H1 (cell line): ENCODE data around the gene XK. TPM values are rescaled to one million over a fixed set of nuclear protein-coding genes. Genes with fewer than 3 reads are reported as not detected.

ENCODE experiments used
- CTCF ChIA-PET: fragments of 300-600 bp; sonication (Branson Sonifier 250); formaldehyde crosslinking; loops from one replicate; lab custom pipeline; 2021; ENCODE audit not compliant: partially characterized antibody; lab: Charles Lee
- POLR2A ChIA-PET: fragments of 300-600 bp; sonication (Branson Sonifier 250); formaldehyde crosslinking; loops from one replicate; lab custom pipeline; 2021; ENCODE audit warnings: inconsistent platforms; ENCODE audit not compliant: partially characterized antibody; lab: Charles Lee
- DNase-seq, 2 experiments: peaks; one replicate each; pipeline versions ENCODE4 v3.0.0 to v3.0.0-alpha.2; 2010 to 2022; ENCODE audit warnings: low spot score in 2 of 2, low read depth in 1 of 2, mixed read lengths in 1 of 2
- FAIRE-seq: peaks from 2 replicates; lab custom pipeline; 2011; peaks lifted over from hg19 to GRCh38; lab: Jason Lieb, UNC
- H2AFZ ChIP-seq: 2 replicates; pipeline ENCODE4 v1.8.1; 2012; ENCODE audit warnings: low read length, inconsistent platforms
- H2AK5ac ChIP-seq: 2 replicates; pipeline ENCODE4 v1.6.1; 2013; ENCODE audit warnings: low read depth, low read length
- H2BK120ac ChIP-seq: replicated peaks from 2 replicates; pipeline ENCODE3; 2013; ENCODE audit warnings: low read depth, low read length, inconsistent platforms
- H2BK12ac ChIP-seq: 2 replicates; pipeline ENCODE4 v1.6.1; 2013; ENCODE audit warnings: low read depth, low read length
- H2BK15ac ChIP-seq: 2 replicates; pipeline ENCODE4 v1.6.1; 2013; ENCODE audit warnings: low read length
- H2BK20ac ChIP-seq: 2 replicates; pipeline ENCODE4 v1.6.1; 2013; ENCODE audit warnings: low read length
- H2BK5ac ChIP-seq: 2 replicates; pipeline ENCODE4 v1.6.1; 2013; ENCODE audit warnings: low read depth, low read length
- H3K14ac ChIP-seq: 2 replicates; pipeline ENCODE4 v1.6.1; 2013; ENCODE audit warnings: inconsistent platforms; ENCODE audit not compliant: insufficient read length
- H3K18ac ChIP-seq: 2 replicates; pipeline ENCODE4 v1.6.1; 2013; ENCODE audit warnings: low read length; ENCODE audit errors: extremely low read depth
- H3K23ac ChIP-seq: 2 replicates; pipeline ENCODE4 v1.6.1; 2013; ENCODE audit warnings: inconsistent platforms; ENCODE audit not compliant: insufficient read length
- H3K23me2 ChIP-seq: 2 replicates; pipeline ENCODE4 v1.6.1; 2013; ENCODE audit warnings: low read depth, low read length
- H3K27ac ChIP-seq: 2 replicates; pipeline ENCODE4 v1.6.1; 2011; ENCODE audit warnings: low read depth, low read length, inconsistent platforms
- H3K27me3 ChIP-seq, 4 experiments: replicated peaks in 1 of 4; 1 replicate in 1 of 4; 2 replicates in 3 of 4; pipeline versions ENCODE4 v1.6.1 to v1.8.1; 2011 to 2013; ENCODE audit warnings: low read length in 3 of 4, mild to moderate bottlenecking in 3 of 4, inconsistent platforms in 2 of 4, mixed read lengths in 2 of 4, moderate library complexity in 1 of 4; ENCODE audit not compliant: control insufficient read depth in 3 of 4, insufficient read depth in 3 of 4; ENCODE audit errors: extremely low read depth in 1 of 4
- H3K36me3 ChIP-seq, 4 experiments: 2 replicates each; pipeline versions ENCODE4 v1.6.1 to v1.8.1; 2011 to 2013; ENCODE audit warnings: mild to moderate bottlenecking in 4 of 4, low read length in 3 of 4, moderate library complexity in 2 of 4, control low read depth in 1 of 4, inconsistent platforms in 1 of 4; ENCODE audit not compliant: insufficient read depth in 4 of 4, control insufficient read depth in 2 of 4
- H3K4ac ChIP-seq: replicated peaks from 2 replicates; pipeline ENCODE3; 2013; ENCODE audit warnings: low read length, low read depth, mixed read lengths, inconsistent platforms; ENCODE audit not compliant: insufficient read length
- H3K4me1 ChIP-seq, 4 experiments: replicated peaks in 1 of 4; 1 replicate in 1 of 4; 2 replicates in 3 of 4; pipeline versions ENCODE4 v1.6.1 to v1.8.1; 2011 to 2013; ENCODE audit warnings: low read length in 3 of 4, inconsistent platforms in 2 of 4, mixed read lengths in 1 of 4; ENCODE audit not compliant: insufficient read depth in 4 of 4, control insufficient read depth in 3 of 4
- H3K4me2 ChIP-seq, 2 experiments: 2 replicates each; pipeline versions ENCODE4 v1.6.1 to v1.8.1; 2011 to 2013; ENCODE audit warnings: low read depth in 2 of 2, low read length in 2 of 2, control low read depth in 1 of 2, inconsistent platforms in 1 of 2, mild to moderate bottlenecking in 1 of 2; ENCODE audit not compliant: insufficient read depth in 1 of 2
- H3K4me3 ChIP-seq, 4 experiments: fragments of 200-600, 300-600 bp in 1 of 4; sonication (generic), shearing (Covaris generic), sonication (Bioruptor Twin) in 1 of 4; 2 replicates each; pipeline versions ENCODE4 v1.5.1 to v1.8.1; 2011 to 2016; ENCODE audit warnings: low read length in 4 of 4, low read depth in 3 of 4, control low read depth in 2 of 4, inconsistent platforms in 2 of 4, mild to moderate bottlenecking in 2 of 4, mixed read lengths in 1 of 4, moderate library complexity in 1 of 4; ENCODE audit not compliant: insufficient read depth in 2 of 4; ENCODE audit errors: extremely low read depth in 1 of 4
- H3K56ac ChIP-seq: replicated peaks from 2 replicates; pipeline ENCODE3; 2013; ENCODE audit warnings: low read depth, mild to moderate bottlenecking, mixed read lengths, low read length, inconsistent platforms; ENCODE audit not compliant: insufficient read length
- H3K79me1 ChIP-seq: 2 replicates; pipeline ENCODE4 v1.6.1; 2013; ENCODE audit warnings: low read depth, low read length, control low read depth
- H3K79me2 ChIP-seq, 2 experiments: 2 replicates each; pipeline versions ENCODE4 v1.6.1 to v1.8.1; 2012 to 2013; ENCODE audit warnings: low read length in 2 of 2, mild to moderate bottlenecking in 2 of 2, inconsistent platforms in 1 of 2; ENCODE audit not compliant: insufficient read depth in 2 of 2, control insufficient read depth in 1 of 2
- H3K9ac ChIP-seq, 4 experiments: replicated peaks in 1 of 4; 1 replicate in 1 of 4; 2 replicates in 3 of 4; pipeline versions ENCODE4 v1.6.1 to v1.8.1; 2011 to 2013; ENCODE audit warnings: low read depth in 3 of 4, low read length in 3 of 4, control low read depth in 2 of 4, mild to moderate bottlenecking in 2 of 4, moderate library complexity in 2 of 4, inconsistent platforms in 1 of 4; ENCODE audit errors: extremely low read depth in 1 of 4
- H3K9me3 ChIP-seq, 2 experiments: 2 replicates each; pipeline versions ENCODE4 v1.6.1 to v1.8.1; 2012 to 2013; ENCODE audit warnings: mild to moderate bottlenecking in 2 of 2, moderate library complexity in 2 of 2, control low read depth in 1 of 2, inconsistent platforms in 1 of 2, low read depth in 1 of 2, low read length in 1 of 2, mixed read lengths in 1 of 2; ENCODE audit not compliant: insufficient read depth in 2 of 2
- H4K20me1 ChIP-seq, 2 experiments: replicated peaks in 1 of 2; 2 replicates each; pipeline versions ENCODE3 to v1.8.1; 2011 to 2013; ENCODE audit warnings: inconsistent platforms in 2 of 2, low read length in 2 of 2, mild to moderate bottlenecking in 1 of 2; ENCODE audit not compliant: insufficient read depth in 2 of 2, control insufficient read depth in 1 of 2
- H4K5ac ChIP-seq: 2 replicates; pipeline ENCODE4 v1.6.1; 2013; ENCODE audit warnings: low read length, low read depth, mixed read lengths, inconsistent platforms; ENCODE audit not compliant: insufficient read length
- H4K8ac ChIP-seq: 2 replicates; pipeline ENCODE4 v1.8.0; 2013; ENCODE audit warnings: mild to moderate bottlenecking, moderate library complexity, low read length, inconsistent platforms; ENCODE audit not compliant: insufficient read depth; ENCODE audit errors: extremely low read depth
- H4K91ac ChIP-seq: replicated peaks from 2 replicates; pipeline ENCODE3; 2013; ENCODE audit warnings: low read length, mixed read lengths, inconsistent platforms; ENCODE audit not compliant: insufficient read length
- CHD7 ChIP-seq: fragments of 300-600 bp; sonication (generic); IDR thresholded peaks from 2 replicates; pipeline ENCODE4 v1.7.1; 2012; ENCODE audit warnings: low read length, moderate library complexity, mild to moderate bottlenecking, inconsistent platforms; ENCODE audit not compliant: insufficient replicate concordance
- WGBS, 2 experiments: shearing (Covaris generic) in 1 of 2; methylation state at CpG; one replicate each; pipeline versions ENCODE4 v1.1.6 to v1.1.7; 2013 to 2015; ENCODE audit warnings: low lambda C conversion rate in 2 of 2, mixed read lengths in 2 of 2, inconsistent platforms in 1 of 2, low coverage in 1 of 2, missing lambda C conversion rate in 1 of 2; ENCODE audit not compliant: insufficient replicate concordance in 2 of 2, insufficient coverage in 1 of 2, insufficient read length in 1 of 2; ENCODE audit errors: extremely low coverage in 1 of 2, missing lambda C conversion rate in 1 of 2; 5-methylcytosine and 5-hydroxymethylcytosine counted together
- polyA plus RNA-seq, 7 experiments: library from polyadenylated mRNA; depleted of rRNA in 3 of 7; stranded (reverse) in 5 of 7; unstranded in 2 of 7; fragments of >200 nt in 5 of 7; fragments of 200-250 nt in 2 of 7; gene quantifications; 1 replicate in 5 of 7; 2 replicates in 1 of 7; 4 replicates in 1 of 7; pipeline versions ENCODE4 v1.2.1 to v1.2.3, GENCODE V29; 2011 to 2013; ENCODE audit warnings: missing spikeins in 2 of 7, mixed read lengths in 2 of 7
- total RNA-seq: library from RNA; stranded (reverse); fragmentation: NEBNext Ultra II Directional; extraction: Animal tissue kit (Norgen Biotek cat#: 25700); gene quantifications from 2 replicates; pipeline ENCODE4 v1.2.1, GENCODE V29; 2021

The XK gene
- total and polyA plus RNA-seq, 2 of the 8 experiments (the other 6 are each of a cell fraction or from before 2014, with no cell fraction given): 0.76 to 0.84 TPM

DNA sequence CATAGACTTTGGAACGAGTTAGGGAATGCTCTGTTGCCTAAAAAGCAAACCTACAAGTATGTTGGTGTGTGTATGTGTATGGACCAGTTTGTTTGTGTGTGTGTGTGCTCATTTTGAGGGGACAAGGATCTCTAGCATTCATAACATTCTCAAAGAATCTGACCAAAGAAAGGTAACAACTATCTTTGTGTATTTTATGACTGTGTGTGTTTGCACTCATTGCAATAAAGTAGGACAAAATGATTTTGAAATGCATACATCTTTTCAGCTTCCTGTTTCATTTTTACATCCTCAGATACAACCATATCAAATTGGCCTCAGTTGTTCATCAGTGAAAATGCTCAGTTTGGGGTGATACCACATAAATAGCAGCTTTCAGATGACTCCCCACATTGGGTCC is 8.3 kb upstream of the XK start:
- Histone ChIP-seq H2AK5ac (no peak overlapping the region), H3K23ac (no peak overlapping the region), H3K23me2 (no peaks in the 10 kb centered on the region), H3K79me2 (no peaks in the 10 kb centered on the region), H3K4me1 (no peaks in the 10 kb centered on the region), H3K27ac (no peak overlapping the region), H4K20me1 (no peaks in the 10 kb centered on the region), H2AFZ (no peak overlapping the region), H3K9me3 (no peaks in the 10 kb centered on the region), H3K27me3 (no peaks in the 10 kb centered on the region), H3K9ac (no peak overlapping the region), H2BK20ac (no peak overlapping the region), H3K18ac (no peak overlapping the region), H4K91ac (no peak overlapping the region), H4K8ac (no peak overlapping the region), H3K4me3 (no peak overlapping the region), H3K79me1 (no peaks in the 10 kb centered on the region), H4K5ac (no peak overlapping the region), H3K4me2 (no peak overlapping the region), H3K56ac (no peak overlapping the region), H2BK12ac (no peak overlapping the region), H2BK15ac (no peak overlapping the region), H3K4ac (no peak overlapping the region), H2BK120ac (no peak overlapping the region), H3K36me3 (no peaks in the 10 kb centered on the region), H2BK5ac (no peak overlapping the region), H3K14ac (no peak overlapping the region)
- CTCF ChIA-PET: no interaction called here
- POLR2A ChIA-PET: no interaction called here
- WGBS, 2 experiments: 100% methylated on average over 1 of the region's 1 CpG; no CpG with 5 or more reads in 1 of the 2 experiments
- DNase-seq: no peak
- no peak for FAIRE-seq
- TF ChIP-seq CHD7: no peak
